HG03521 (cell line): Measurements from ENCODE around the gene C19orf12.

Source experiments
- ATAC-seq: cut with Tn5 transposase; IDR thresholded peaks from one replicate; pipeline ENCODE4 v1.9.1; 2021; ENCODE audit warnings: mild to moderate bottlenecking, moderate library complexity; ENCODE audit not compliant: unreplicated experiment

Gene C19orf12

DNA sequence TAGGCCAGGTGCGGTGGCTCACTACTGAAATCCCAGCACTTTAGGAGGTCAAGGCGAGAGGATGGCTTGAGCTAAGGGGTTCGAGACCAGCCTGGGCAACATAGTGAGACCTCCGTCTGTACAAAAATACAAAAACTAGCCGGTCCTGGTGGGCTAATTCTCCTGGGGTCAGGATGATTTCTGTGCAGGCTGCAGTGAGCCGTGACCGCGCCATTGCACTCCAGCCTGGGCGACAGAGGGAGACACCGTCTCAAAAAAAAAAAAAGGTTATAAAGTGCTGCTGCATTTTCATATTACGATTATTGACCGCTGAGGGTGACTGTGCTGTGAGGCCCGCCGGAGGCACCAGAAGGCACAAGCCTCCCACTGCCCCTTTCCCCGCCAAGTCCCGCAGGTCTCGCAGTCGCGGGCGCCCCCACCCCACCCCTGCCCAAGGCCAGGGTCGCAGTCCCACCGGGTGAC, 50.3 kb downstream of the C19orf12 start:
- ATAC-seq = no peak

DNA sequence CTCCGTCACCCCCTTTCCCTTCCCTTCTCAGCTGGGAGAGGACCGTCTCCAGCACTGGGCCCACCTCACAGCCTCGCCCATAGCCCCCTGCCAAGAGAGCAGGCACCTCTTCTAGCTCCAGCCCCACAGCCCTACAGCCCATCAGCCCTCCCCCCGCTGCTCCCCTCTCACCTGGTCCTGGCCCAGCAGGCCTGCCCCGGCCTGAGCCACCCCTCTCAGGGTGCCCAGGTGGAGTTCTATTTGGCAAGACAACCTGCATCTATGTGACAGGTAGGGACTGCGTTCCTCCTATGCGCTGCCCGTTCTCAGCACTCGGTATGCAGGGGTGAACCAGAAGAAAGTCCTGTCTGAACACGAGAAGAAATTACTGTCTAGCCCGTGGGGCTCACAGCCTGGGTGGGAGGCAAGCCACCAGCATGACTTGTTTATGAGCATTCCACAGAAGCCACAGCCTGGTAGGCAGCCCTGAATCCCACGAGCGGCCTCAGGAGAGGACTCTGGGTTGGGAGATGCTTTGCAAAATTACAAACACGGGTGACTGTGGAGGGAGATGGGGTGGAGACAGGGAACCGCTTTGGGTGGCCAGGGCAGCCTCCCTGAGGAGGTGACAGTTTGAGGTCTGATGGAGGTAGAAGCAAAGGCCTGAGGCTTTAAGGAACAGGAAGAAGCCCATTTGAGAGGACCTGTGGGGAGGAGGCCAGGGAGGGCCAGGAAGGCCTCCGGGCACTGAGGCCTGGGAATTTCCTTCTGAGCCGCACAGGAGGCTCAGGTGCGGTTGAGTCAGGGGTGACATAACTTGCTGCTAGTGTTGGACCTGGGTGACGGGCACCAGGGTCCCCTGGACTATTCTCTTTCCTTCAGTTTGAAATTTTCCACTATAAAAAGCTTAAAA, 51.0 kb downstream of the C19orf12 start:
- no peak for ATAC-seq

DNA sequence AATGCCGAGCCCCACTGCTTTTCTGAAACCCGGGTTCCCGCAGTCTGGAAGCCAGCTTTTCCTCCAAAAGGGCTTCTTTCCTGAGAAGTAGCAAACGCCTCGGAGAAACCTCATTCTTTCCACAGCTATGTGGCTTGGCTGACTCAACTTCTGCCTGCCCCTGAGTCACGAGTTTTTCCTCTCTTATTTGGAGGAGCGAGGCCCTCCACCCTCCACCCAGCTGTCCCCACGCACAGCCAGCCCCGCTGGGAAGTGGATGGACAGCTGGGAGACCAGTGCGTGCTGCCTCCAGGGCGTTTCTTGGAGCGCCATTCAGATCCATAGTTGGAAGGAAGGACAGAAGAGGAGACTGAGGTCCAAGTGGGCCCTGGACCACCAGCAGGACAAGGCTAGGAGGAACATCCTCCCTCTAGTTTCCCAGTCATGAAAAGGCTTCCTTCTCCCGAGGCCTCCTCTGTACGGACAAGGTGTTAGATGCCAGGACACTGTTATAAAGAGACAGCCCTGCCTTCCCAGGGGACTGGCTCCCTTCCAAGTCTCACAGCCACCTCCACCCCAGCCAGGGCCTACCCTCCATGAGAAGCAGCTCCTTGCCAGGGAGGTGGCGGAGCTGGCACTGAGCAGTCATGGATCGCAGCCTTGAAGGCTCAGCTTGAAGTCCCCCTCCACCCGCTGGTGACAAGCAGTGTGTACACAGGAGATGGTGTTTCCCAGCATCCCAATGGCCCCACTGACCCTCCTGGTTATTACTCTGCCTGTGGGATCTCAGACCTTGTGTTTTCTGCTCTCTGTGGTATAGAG, 52.3 kb downstream of the C19orf12 start:
- no peak for ATAC-seq

DNA sequence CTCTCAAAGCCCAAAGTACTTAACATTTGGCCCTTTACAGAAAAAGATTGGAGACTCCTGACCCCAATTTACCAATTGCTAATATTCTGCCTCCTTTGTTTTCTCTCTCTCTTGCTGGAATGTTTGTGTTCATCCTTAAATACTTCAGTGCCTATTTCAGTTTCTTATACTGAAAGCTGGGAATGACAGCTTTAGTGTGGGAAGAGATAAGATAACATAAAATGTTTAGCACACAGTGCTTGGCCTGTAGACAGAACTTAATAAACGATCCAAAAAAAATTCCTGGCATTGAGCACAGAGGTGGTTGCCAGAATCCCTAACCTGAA, 52.8 kb downstream of the C19orf12 start:
- no peak for ATAC-seq

DNA sequence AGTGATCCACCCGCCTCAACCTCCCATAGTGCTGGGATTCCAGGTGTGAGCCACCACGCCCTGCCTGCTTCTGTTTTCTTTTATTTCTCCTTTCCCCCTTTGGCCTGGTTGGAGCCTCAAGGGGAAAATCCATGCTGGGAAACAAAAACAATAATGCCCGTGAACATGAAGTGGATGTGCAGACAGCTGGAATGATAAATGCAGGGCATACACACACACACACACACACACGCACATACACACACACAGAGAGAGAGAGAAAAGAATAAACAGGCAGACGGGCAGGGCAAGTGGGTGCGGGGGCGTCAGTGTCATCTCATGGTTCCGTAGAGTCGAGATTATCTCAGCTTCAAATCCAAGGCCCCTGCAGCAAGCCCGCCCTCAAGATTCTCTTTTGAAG, 54.2 kb downstream of the C19orf12 start:
- ATAC-seq = no peak

DNA sequence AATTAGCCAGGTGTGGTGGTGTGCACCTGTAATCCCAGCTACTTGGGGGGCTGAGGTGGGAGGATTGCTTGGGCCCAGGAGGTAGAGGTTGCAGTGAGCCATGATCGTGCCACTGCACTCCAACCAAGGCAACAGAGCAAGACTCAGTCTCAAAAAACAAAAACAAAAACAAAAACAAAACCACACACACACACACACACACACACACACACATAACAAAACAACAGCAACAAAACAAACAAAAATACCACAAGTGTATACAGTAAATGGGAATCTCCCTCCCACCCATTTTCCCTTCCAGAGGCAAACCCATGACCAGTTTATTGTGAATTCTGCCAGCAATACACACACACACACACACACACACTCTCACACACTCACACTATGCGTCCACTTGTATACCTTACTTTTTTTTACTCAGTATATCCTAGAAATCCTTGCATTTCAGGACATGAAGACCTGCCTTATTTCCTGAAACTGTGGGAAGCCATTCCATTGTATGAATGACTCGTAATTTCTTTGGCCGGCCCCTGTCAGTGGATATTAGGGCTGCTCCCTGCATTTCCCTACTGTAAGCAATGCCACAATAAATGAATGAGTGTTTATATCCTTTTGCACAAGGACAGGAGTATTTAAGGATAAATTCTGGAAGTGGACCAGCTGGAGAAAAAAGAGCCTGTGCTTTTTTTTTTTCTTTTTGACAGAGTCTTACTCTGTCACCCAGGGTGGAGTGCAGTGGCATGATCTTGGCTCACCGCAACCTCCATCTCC, 56.7 kb downstream of the C19orf12 start:
- ATAC-seq = no peak

DNA sequence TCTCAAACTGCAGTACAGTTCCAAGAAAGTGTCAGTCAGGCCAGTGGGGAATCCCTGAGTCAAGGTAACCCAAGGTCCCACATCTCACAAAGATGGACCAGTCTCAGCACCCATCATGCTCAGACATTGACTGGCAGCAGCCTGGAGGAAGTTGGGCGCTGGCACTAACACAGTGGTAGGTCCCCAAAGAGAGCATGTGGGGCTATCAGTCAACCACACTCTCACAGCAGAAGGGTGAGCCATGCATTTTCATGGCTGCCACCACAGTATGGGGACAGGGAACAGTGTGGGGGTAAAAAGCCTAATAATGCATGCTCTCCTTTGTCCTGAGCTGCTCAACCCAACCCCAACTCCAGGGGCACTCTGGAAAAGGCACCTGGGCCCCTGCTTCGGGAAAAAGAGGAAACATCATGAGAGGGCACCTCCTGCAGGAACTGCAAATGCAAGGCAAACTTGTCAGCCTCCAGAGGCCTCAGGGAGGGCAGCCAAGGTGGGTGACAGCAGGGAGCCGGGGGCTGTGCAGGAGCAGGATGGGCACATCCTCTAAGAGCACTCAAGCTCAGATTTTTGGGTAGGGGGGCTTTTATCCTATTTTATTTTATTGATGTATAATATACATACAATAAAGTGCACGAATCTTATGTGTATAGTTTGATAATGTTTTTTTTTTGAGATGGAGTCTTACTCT, 59.3 kb downstream of the C19orf12 start:
- no peak for ATAC-seq

DNA sequence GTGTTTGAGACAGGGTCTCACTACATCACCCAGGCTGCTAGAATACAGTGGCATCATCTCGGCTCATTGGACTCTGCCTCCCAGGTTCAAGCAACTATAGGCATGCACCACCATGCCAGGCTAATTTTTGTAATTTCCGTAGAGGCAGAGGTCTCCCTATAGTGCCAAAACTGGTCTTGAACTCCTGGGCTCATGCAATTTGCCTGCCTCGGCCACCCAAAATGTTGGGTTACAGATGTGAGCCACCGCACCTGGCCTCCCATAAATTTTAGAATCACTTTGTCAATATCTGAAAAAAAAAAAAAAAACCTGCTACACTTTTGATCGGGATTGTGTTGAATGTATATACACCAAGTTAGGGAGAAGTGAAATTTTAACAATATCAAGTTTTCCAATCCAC, 61.7 kb downstream of the C19orf12 start:
- ATAC-seq = no peak

DNA sequence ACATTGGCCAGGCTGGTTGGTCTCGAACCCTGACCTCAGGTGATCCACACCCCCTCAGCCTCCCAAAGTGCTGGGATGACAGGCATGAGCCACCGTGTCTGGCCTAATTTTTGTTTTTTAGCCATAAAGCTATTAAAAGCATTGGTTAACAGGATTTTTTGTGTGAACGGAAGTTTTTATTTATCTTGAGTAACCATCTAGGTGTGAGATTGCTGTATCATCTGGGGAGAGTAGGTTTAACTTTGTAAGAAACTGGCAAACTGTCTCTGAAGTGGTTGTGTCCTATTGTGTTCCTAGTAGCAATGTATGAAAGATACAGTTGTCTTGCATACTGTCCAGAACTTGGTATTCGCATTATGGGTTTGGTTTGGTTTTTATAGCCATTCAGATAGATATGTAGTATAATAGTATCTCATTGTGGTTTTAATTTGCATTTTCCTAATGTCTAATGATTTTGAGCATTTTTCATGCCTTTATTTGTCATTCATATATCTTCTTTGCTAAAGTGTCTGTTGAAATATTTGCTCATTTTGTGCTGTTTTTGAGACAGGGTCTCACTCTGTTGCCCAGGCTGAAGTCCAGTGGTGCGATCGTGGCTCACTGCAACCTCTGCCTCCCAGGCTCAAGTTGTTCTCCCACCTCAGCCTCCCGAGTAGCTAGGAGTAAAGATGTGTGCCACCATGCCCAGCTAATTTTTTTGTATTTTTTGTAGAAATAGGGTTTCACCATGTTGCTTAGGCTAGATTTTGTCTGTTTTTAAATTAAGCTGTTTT, 63.3 kb downstream of the C19orf12 start:
- ATAC-seq = no peak

DNA sequence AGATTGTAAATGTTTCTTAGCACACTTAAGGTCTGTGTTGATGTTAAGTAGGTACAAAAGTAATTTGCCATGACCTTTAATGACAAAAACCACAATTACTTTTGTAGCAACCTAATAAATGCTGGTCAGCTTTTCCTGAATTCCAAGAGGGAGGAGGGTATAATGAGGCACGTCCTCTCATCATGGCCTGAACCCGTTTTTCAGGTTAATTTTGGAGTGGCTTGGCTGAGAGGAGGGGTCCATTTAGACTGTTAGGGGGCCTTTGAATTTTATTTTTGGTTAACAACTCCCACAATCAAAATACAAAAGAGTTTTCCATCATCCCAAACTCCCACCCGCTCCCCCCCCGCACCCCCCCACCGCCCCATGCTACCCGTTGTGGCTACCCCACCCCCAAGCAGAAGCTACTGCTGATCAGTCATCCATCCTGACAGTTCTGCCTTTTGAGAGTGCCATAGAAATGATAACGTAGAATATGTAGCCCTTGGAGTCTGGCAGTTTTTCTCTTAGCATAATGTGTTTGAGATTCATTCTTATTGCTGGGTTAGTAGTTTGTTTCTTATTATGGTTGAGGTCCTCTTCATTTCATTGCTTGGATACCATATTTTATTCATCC, 64.2 kb downstream of the C19orf12 start:
- ATAC-seq = no peak
